Measurements from ENCODE around the gene AEBP1. TPM values are rescaled to one million over a fixed set of nuclear protein-coding genes. Genes with fewer than 3 reads are reported as not detected.

Gene AEBP1
- total RNA-seq, 2 donors from 2014 or later, result 84.4 to 193 TPM

- no peak for TF ChIP-seq CTCF (IDR thresholded peaks at IDR 0.05)
- H3K4me1 ChIP-seq, result peaks cover 0 to 74% of the 10 kb centered on the region in 2 donors
- H3K4me3 ChIP-seq, result peak overlapping the region; percentile 55 to 63
- DNase-seq (ENCODE audit: low spot score), result no peak
- no peaks in the 10 kb centered on the region for H3K9me3 ChIP-seq
- peak overlapping the region; percentile 86 to 89 for H3K27ac ChIP-seq
- H3K27me3 ChIP-seq, result no peaks in the 10 kb centered on the region
- peaks cover 46% of the 10 kb centered on the region for H3K36me3 ChIP-seq
These were observed 41.2 kb upstream of the AEBP1 start for GRCh38 chr7:44062903-44063295.

- H3K27me3 ChIP-seq, result no peaks in the 10 kb centered on the region
- H3K4me1 ChIP-seq, result peaks cover 0 to 76% of the 10 kb centered on the region in 2 donors
- DNase-seq (ENCODE audit: low spot score), result no peak
- H3K4me3 ChIP-seq, result peak overlapping the region; percentile 55 to 63
- no peak for TF ChIP-seq CTCF (IDR thresholded peaks at IDR 0.05)
- H3K27ac ChIP-seq, result peak overlapping the region; percentile 86 to 89
- H3K9me3 ChIP-seq, result no peaks in the 10 kb centered on the region
- H3K36me3 ChIP-seq, result peaks cover 40% of the 10 kb centered on the region
These were observed 40.6 kb upstream of the AEBP1 start for GRCh38 chr7:44063547-44063893.

GRCh38 chr7:44063894-44064651 is 40.1 kb upstream of the AEBP1 start:
- Histone ChIP-seq H3K9me3 (no peaks in the 10 kb centered on the region), H3K4me1 (peaks cover 0 to 76% of the 10 kb centered on the region in 2 donors), H3K27me3 (no peaks in the 10 kb centered on the region), H3K36me3 (peaks cover 35% of the 10 kb centered on the region), H3K27ac (peak overlapping the region; percentile 86 to 89), H3K4me3 (peak overlapping the region; percentile 55 to 63)
- TF ChIP-seq CTCF (IDR thresholded peaks at IDR 0.05), result no peak
- DNase-seq (ENCODE audit: low spot score), result no peak

GRCh38 chr7:44064791-44065430 is 39.2 kb upstream of the AEBP1 start:
- Histone ChIP-seq H3K27me3 (no peaks in the 10 kb centered on the region), H3K36me3 (peaks cover 26% of the 10 kb centered on the region), H3K27ac (peak overlapping the region; percentile 86 to 89), H3K4me3 (peak overlapping the region; percentile 55 to 63), H3K4me1 (peaks cover 0 to 76% of the 10 kb centered on the region in 2 donors), H3K9me3 (no peaks in the 10 kb centered on the region)
- TF ChIP-seq CTCF (IDR thresholded peaks at IDR 0.05), result no peak
- no peak for DNase-seq (ENCODE audit: low spot score)

GRCh38 chr7:44065431-44066110 is 38.6 kb upstream of the AEBP1 start, which contains the start of gene PGAM2:
TSS of gene PGAM2 (minus strand) at chr7:44065567. CDS start at chr7:44065529, 38 bp downstream.
- Histone ChIP-seq H3K27ac (peak within 1 kb of the TSS; percentile 86 to 89), H3K9me3 (no peaks in the 10 kb centered on the region), H3K36me3 (peaks cover 20% of the 10 kb centered on the region), H3K4me3 (peak within 1 kb of the TSS; percentile 55 to 63), H3K27me3 (no peaks in the 10 kb centered on the region), H3K4me1 (peaks cover 0 to 75% of the 10 kb centered on the region in 2 donors)
- DNase-seq (ENCODE audit: low spot score), result peak; percentile 81
- TF ChIP-seq CTCF (IDR thresholded peaks at IDR 0.05), result no peak

Measured in right atrium auricular region (tissue), 2 donors.